ENCODE measurements around the gene TMEM258. TPM values are rescaled to one million over a fixed set of nuclear protein-coding genes. Genes with fewer than 3 reads are reported as not detected.

Gene TMEM258
- 179 and 187 TPM in 2 replicates for total RNA-seq

GRCh38 chr11:61792310-61793082 is at the start of gene TMEM258, which contains the start of gene FEN1:
TMEM258 (minus strand) TSS chr11:61792599; CDS start chr11:61792558, 41 bp downstream.
FEN1 (plus strand) TSS chr11:61792911; CDS start chr11:61795362, 2,451 bp downstream.
- Mint-ChIP-seq H3K9me3 (no peaks in the 10 kb centered on the region), H3K27me3 (no peaks in the 10 kb centered on the region), H3K4me1 (peaks cover 43% of the 10 kb centered on the region), H3K4me3 (peak within 1 kb of the TSS; percentile 95), H3K36me3 (ENCODE audit: low read depth) (peaks cover 57% of the 10 kb centered on the region), H3K27ac (peak within 1 kb of the TSS; percentile 99)
- intact Hi-C loops (cut with micrococcal nuclease) = loop anchor here (1.0 to 10.0 kb wide), 7 partner anchors 15 to 428 kb away; partner anchors contain the start of genes CYB561A3, FADS2, FTH1 and SYT7
- peak; percentile 96 for DNase-seq

GRCh38 chr11:61841636-61842527 is 49.5 kb upstream of the TMEM258 start:
- peaks cover 69% of the 10 kb centered on the region for H3K36me3 Mint-ChIP-seq (ENCODE audit: low read depth)
- peaks cover 16% of the 10 kb centered on the region for H3K4me1 Mint-ChIP-seq
- intact Hi-C loops (cut with micrococcal nuclease) = no loop called here
- no peaks in the 10 kb centered on the region for H3K9me3 Mint-ChIP-seq
- H3K27me3 Mint-ChIP-seq = no peaks in the 10 kb centered on the region
- H3K27ac Mint-ChIP-seq = no peak overlapping the region
- no peak overlapping the region for H3K4me3 Mint-ChIP-seq
- no peak for DNase-seq

DNA sequence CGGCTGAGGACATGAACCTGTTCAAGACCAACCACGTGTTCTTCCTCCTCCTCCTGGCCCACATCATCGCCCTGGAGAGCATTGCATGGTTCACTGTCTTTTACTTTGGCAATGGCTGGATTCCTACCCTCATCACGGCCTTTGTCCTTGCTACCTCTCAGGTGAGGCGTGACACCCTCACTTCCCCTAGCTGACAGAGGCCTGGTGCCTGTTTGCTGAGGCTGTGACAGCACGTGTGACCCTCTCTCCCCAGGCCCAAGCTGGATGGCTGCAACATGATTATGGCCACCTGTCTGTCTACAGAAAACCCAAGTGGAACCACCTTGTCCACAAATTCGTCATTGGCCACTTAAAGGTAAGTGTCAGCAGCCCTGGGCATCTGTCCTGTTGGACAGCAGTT is 48.0 kb upstream of the TMEM258 start:
- intact Hi-C loops (cut with micrococcal nuclease) = no loop called here
- Mint-ChIP-seq H3K36me3 (ENCODE audit: low read depth) (peaks cover 59% of the 10 kb centered on the region), H3K9me3 (no peaks in the 10 kb centered on the region), H3K4me3 (no peak overlapping the region), H3K27ac (peak overlapping the region; percentile 40), H3K27me3 (no peaks in the 10 kb centered on the region), H3K4me1 (peaks cover 22% of the 10 kb centered on the region)
- no peak for DNase-seq

DNA sequence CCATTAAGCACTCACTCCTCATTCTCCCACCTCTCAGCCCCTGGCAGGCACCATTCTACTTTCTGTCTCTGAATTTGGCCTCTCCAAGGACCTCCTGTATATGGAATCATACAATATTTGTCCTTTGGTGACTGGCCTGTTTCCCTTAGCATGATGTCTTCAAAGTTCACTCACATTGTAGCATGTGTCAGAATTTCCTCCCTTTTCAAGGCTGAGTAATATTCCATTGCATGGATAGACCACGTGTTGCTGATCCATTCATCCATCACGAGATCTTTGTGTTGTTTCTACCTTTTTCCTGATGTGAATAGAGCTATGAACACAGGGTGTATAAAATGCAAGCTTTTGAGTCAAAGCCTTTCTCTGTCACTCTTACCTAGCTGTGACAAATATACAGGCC is 47.3 kb upstream of the TMEM258 start:
- H3K27me3 Mint-ChIP-seq = no peaks in the 10 kb centered on the region
- no peak overlapping the region for H3K4me3 Mint-ChIP-seq
- DNase-seq = no peak
- intact Hi-C loops (cut with micrococcal nuclease) = no loop called here
- peak overlapping the region; percentile 60 for H3K27ac Mint-ChIP-seq
- H3K4me1 Mint-ChIP-seq = peaks cover 25% of the 10 kb centered on the region
- no peaks in the 10 kb centered on the region for H3K9me3 Mint-ChIP-seq
- peaks cover 56% of the 10 kb centered on the region for H3K36me3 Mint-ChIP-seq (ENCODE audit: low read depth)

GRCh38 chr11:61838921-61839320 is 46.5 kb upstream of the TMEM258 start:
- Mint-ChIP-seq H3K4me1 (peaks cover 32% of the 10 kb centered on the region), H3K36me3 (ENCODE audit: low read depth) (peaks cover 57% of the 10 kb centered on the region), H3K9me3 (no peaks in the 10 kb centered on the region), H3K27ac (peak overlapping the region; percentile 60), H3K27me3 (no peaks in the 10 kb centered on the region), H3K4me3 (no peak overlapping the region)
- intact Hi-C loops (cut with micrococcal nuclease) = no loop called here
- no peak for DNase-seq

DNA sequence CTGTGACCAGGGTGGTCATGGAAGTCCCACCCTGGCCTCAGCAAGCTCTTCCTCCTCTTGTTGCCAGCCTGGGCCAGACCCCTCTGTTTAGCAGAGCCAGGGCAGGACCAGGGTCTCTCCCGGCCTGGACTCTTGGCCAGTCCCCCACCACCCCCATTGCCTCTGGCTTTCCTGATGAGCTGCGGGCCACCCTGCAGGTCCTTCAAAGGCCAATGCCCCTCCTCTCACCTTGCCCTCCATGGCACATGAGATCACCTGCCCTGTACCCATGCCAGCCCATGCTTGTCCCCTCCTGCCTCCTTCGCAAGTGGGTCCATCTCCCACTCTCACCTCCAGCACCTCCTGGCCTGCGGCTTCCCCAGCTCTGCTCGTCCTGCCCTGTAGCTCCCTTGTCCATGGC is 46.1 kb upstream of the TMEM258 start:
- DNase-seq = no peak
- Mint-ChIP-seq H3K4me3 (no peak overlapping the region), H3K36me3 (ENCODE audit: low read depth) (peaks cover 60% of the 10 kb centered on the region), H3K9me3 (no peaks in the 10 kb centered on the region), H3K4me1 (peaks cover 36% of the 10 kb centered on the region), H3K27me3 (no peaks in the 10 kb centered on the region), H3K27ac (no peak overlapping the region)
- intact Hi-C loops (cut with micrococcal nuclease) = no loop called here

DNA sequence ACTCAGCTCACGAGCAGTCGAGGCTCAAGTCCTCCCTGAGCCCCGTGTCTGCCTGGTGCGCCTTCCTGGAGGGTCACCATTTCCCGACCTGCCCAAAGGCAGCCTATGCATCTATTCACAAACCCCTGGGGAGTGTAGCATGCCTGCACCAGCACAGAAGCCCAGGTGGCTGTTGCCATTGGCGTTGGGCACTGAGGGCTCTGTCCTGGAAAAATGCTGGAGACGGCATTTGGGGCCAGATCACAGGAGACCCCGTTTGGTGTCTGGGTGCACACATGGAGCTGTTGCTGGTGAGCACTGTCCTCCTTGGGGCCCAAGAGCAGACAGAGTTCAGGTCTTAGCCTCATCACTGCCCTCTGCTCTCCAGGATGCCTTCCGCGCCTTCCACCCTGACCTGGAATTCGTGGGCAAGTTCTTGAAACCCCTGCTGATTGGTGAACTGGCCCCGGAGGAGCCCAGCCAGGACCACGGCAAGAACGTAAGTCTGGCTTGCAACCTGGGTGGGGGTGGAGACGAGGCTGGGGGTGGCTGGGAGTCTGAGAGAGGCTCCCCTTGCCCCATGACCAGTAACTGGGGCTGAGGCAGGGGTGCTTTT is 45.1 kb upstream of the TMEM258 start:
- H3K4me1 Mint-ChIP-seq = peaks cover 46% of the 10 kb centered on the region
- no peak overlapping the region for H3K4me3 Mint-ChIP-seq
- H3K27me3 Mint-ChIP-seq = no peaks in the 10 kb centered on the region
- H3K36me3 Mint-ChIP-seq (ENCODE audit: low read depth) = peaks cover 57% of the 10 kb centered on the region
- no peak for DNase-seq
- no peaks in the 10 kb centered on the region for H3K9me3 Mint-ChIP-seq
- intact Hi-C loops (cut with micrococcal nuclease) = no loop called here
- peak overlapping the region; percentile 8 for H3K27ac Mint-ChIP-seq

DNA sequence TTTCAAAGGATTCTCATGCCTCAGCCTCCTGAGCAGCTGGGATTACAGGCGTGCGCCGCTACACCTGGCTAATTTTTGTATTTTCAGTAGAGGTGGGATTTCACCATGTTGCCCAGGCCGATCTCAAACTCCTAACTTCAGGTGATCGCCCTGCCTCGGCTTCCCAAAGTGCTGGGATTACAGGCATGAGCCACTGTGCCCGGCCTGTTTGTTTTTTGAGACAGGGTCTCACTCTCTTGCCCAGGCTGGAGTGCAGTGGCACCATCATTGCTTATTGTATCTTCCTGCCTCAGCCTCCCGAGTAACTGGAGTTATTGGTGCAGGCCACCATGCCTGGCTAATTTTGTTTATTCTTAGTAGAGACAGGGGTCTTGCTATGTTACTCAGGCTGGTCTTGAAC is 43.8 kb upstream of the TMEM258 start:
- Mint-ChIP-seq H3K27me3 (no peaks in the 10 kb centered on the region), H3K27ac (peak overlapping the region; percentile 79), H3K9me3 (no peaks in the 10 kb centered on the region), H3K4me3 (peak overlapping the region; percentile 21), H3K36me3 (ENCODE audit: low read depth) (peaks cover 44% of the 10 kb centered on the region), H3K4me1 (peaks cover 55% of the 10 kb centered on the region)
- DNase-seq = no peak
- intact Hi-C loops (cut with micrococcal nuclease) = no loop called here

DNA sequence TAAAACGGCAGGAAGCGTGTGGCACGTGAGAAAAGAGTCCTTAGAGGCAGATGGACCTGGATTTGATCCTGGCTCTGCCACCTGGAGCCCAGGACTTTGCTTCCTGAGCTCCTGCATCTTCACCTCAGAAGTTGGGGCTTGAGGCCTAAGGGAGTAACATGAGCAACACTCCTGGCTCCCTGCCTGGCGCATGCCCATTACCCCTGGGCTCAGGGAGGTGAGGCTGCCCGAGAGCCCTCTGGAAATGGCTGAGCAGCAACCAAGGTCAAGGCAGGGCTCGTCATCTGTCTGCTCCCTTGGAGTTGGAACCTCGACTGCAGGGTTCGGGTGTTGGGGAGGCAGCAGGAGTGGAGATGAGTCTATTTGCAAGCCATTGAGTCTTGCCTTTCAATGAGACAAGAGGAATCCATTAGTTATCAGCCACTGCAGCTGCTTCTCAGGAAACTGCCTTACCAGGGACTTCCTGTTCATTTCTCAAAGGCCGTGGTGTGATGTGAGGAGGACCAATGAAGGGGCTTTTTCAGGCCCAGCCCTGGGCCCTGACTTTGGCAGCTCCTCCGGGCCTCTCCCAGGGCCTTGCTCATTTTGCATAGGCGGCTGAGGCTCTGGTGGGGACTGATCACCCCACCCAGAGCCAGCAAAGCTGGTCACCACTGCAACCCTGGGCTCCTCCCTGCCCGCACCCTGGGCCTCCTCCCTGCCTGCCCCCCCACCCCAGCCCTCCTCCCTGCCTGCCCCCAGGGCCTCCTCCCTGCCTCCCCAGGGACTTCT is 42.1 kb upstream of the TMEM258 start:
- peaks cover 59% of the 10 kb centered on the region for H3K4me1 Mint-ChIP-seq
- intact Hi-C loops (cut with micrococcal nuclease) = loop anchor here (1.0 to 5.0 kb wide), 4 partner anchors 7 to 288 kb away; partner anchors contain the start of genes FADS1, FTH1 and INCENP
- DNase-seq = peak; percentile 92
- H3K36me3 Mint-ChIP-seq (ENCODE audit: low read depth) = peaks cover 38% of the 10 kb centered on the region
- H3K27me3 Mint-ChIP-seq = no peaks in the 10 kb centered on the region
- peak overlapping the region; percentile 93 for H3K27ac Mint-ChIP-seq
- H3K4me3 Mint-ChIP-seq = peak overlapping the region; percentile 71
- no peaks in the 10 kb centered on the region for H3K9me3 Mint-ChIP-seq

- peak overlapping the region; percentile 71 for H3K4me3 Mint-ChIP-seq
- peaks cover 36% of the 10 kb centered on the region for H3K36me3 Mint-ChIP-seq (ENCODE audit: low read depth)
- H3K9me3 Mint-ChIP-seq = no peaks in the 10 kb centered on the region
- H3K4me1 Mint-ChIP-seq = peaks cover 59% of the 10 kb centered on the region
- intact Hi-C loops (cut with micrococcal nuclease) = loop anchor here (2.0 to 5.0 kb wide), 3 partner anchors 17 to 288 kb away; partner anchors contain the start of genes FADS1, FTH1 and INCENP
- no peak for DNase-seq
- peak overlapping the region; percentile 93 for H3K27ac Mint-ChIP-seq
- H3K27me3 Mint-ChIP-seq = no peaks in the 10 kb centered on the region
These were observed 41.5 kb upstream of the TMEM258 start for GRCh38 chr11:61833926-61834277.

DNA sequence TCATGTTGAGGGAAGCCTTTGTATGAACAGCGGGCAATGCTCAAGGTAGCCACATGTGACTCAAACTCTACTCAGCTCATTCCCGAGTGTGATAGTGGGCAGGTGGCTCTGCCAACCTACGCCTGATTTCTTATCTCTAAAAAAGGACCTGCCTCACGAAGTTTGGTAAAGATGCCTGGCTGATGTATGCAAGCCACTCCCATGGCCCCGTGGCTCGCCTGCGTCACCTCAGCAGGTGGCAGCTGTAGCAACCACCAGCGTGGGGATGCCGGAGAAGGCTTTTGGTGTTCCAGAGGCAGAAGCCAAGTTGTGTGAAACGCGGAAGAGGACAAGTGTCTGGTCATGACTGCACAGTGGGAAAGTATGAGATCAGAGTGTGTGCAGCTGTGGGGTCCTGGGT is 41.1 kb upstream of the TMEM258 start:
- peak; percentile 79 for DNase-seq
- Mint-ChIP-seq H3K27ac (peak overlapping the region; percentile 93), H3K4me3 (peak overlapping the region; percentile 71), H3K4me1 (peaks cover 55% of the 10 kb centered on the region), H3K9me3 (no peaks in the 10 kb centered on the region), H3K36me3 (ENCODE audit: low read depth) (peaks cover 33% of the 10 kb centered on the region), H3K27me3 (no peaks in the 10 kb centered on the region)
- intact Hi-C loops (cut with micrococcal nuclease) = loop anchor here (5.0 kb wide), 2 partner anchors 134 to 289 kb away; partner anchors contain the start of genes FTH1 and INCENP

- intact Hi-C loops (cut with micrococcal nuclease) = loop anchor here (5.0 kb wide), 2 partner anchors 135 to 290 kb away; partner anchors contain the start of genes FTH1 and INCENP
- Mint-ChIP-seq H3K9me3 (no peaks in the 10 kb centered on the region), H3K36me3 (ENCODE audit: low read depth) (peaks cover 29% of the 10 kb centered on the region), H3K27me3 (no peaks in the 10 kb centered on the region), H3K4me3 (peak overlapping the region; percentile 43), H3K27ac (peak overlapping the region; percentile 93), H3K4me1 (peaks cover 54% of the 10 kb centered on the region)
- no peak for DNase-seq
These were observed 40.4 kb upstream of the TMEM258 start for GRCh38 chr11:61832754-61833153.

- peak overlapping the region; percentile 93 for H3K27ac Mint-ChIP-seq
- intact Hi-C loops (cut with micrococcal nuclease) = loop anchor here (5.0 kb wide), 2 partner anchors 135 to 290 kb away; partner anchors contain the start of genes FTH1 and INCENP
- H3K9me3 Mint-ChIP-seq = no peaks in the 10 kb centered on the region
- H3K36me3 Mint-ChIP-seq (ENCODE audit: low read depth) = peaks cover 26% of the 10 kb centered on the region
- DNase-seq = no peak
- H3K4me1 Mint-ChIP-seq = peaks cover 55% of the 10 kb centered on the region
- H3K4me3 Mint-ChIP-seq = peak overlapping the region; percentile 92
- no peaks in the 10 kb centered on the region for H3K27me3 Mint-ChIP-seq
These were observed 39.8 kb upstream of the TMEM258 start for GRCh38 chr11:61832207-61832606.

Data from activated CD4-positive, alpha-beta T cell treated with anti-CD3 and anti-CD28 coated beads, Interleukin-2, amount 10 ng/mL, durations not matched to agents 24 days and 14 days (primary cell).